NOMO-1 treated with dmso at 0.1 percent for 144 hours (cell line): ENCODE data around the gene TNFAIP8L1.

Experiments used
- DNase-seq: peaks from one replicate; lab custom pipeline; 2025; ENCODE audit not compliant: unreplicated experiment; lab: John Stamatoyannopoulos, UW

Gene TNFAIP8L1

DNA sequence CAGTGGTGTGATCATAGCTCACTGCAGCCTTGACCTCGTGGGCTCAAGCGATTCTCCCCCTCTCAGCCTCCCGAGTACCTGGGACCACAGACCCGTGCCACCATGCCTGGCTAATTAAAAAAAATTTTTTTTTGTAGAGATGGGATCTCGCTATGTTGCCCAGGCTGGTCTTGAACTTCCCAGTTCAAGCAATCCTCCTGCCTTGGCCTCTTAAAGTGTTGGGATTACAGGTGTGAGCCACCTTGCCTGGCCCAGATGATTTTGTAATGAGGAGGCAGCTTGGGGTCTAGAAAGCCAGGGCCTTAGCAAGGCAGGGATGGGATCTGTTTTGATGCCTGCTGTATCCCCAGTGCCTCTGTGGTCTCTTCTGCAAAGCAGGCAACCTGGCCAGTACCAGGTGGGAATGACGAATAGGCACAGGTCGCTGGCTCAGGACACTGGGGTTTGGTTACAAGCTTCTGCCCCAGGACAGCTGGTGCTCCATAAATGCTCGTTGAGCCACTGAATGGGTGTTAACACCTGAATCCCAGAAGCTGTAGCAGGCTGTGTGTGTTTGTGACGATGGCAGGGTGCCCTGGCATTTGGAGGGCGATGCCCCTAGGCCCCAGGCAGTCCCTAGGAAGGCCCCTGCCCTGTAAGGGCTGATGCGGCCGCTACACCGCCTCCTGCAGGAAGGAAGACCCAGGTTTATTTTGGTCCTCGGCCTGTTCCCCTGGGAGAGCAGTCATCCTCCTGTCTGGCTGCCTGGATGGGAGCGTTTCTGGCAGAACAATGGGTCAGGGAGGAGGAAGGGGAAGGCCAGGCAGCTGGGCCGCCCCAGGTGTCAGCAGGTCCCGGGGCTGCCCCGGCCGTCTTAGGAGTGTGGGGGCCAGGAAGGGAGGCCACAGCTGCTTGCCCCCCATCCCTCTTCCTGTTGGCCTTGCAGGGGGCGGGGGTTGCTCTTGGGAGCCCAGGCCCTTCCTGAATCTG lies 8.6 kb downstream of the TNFAIP8L1 start:
- DNase-seq, result no peak

DNA sequence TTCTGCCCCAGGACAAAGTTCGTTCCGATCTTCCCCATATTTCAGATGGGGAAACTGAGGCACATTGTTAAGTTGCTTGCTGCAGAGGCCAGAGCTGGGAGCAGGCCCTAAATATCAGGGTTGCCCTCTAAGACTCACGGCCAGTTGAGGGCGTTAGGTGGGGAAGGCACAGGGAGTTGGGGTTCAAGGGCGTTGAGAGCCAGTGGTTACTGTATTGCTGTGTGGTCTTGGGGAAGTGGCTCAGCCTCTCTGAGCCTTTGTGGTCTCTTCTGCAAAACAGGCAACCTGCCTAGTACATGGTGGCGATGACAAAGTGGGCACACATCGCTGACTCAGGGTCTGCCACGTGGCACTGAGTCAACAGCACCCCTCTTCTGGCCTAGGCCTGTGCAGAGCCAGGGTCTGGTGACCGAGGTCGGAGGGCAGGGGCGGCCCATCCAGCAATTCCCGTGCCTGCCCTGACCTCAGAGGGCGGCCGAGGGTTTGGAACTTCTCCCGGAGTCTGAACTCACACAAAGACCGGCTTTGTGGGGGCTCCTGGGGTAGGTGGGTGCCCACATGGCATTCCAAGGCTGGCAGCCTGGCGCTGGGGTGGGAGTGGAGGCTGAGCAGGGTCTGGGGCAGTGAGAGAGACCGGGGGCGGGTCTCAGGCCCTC lies 10.2 kb downstream of the TNFAIP8L1 start:
- no peak for DNase-seq

DNA sequence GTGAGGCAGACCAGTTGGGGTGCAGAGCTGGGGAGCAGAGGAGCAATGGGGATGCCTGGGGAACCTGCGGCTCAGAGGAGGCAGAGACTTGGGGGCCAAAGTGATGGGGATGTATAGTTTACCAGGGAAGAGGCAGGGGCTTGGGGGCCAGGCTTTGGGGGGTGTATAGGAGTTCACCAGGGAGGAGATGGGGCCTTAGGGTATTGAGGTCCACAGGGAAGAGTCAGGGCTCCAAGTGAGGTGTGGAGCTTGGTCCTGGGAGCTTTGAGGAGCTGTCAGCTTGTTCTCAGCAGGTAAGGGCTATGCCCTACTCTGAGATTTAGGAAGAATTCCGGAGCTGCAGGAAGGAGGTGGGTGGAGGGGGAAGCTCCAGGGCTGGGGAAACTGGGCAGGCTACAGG lies 10.8 kb downstream of the TNFAIP8L1 start:
- no peak for DNase-seq

DNA sequence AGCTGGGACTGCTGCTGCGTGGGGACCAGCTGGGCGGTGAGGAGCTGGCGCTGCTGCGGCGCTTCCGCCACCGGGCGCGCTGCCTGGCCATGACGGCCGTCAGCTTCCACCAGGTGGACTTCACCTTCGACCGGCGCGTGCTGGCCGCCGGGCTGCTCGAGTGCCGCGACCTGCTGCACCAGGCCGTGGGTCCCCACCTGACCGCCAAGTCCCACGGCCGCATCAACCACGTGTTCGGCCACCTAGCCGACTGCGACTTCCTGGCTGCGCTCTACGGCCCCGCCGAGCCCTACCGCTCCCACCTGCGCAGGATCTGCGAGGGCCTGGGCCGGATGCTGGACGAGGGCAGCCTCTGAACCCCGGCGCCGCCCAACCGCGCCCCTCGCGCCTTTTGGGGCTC lies 12.8 kb downstream of the TNFAIP8L1 start:
- no peak for DNase-seq

DNA sequence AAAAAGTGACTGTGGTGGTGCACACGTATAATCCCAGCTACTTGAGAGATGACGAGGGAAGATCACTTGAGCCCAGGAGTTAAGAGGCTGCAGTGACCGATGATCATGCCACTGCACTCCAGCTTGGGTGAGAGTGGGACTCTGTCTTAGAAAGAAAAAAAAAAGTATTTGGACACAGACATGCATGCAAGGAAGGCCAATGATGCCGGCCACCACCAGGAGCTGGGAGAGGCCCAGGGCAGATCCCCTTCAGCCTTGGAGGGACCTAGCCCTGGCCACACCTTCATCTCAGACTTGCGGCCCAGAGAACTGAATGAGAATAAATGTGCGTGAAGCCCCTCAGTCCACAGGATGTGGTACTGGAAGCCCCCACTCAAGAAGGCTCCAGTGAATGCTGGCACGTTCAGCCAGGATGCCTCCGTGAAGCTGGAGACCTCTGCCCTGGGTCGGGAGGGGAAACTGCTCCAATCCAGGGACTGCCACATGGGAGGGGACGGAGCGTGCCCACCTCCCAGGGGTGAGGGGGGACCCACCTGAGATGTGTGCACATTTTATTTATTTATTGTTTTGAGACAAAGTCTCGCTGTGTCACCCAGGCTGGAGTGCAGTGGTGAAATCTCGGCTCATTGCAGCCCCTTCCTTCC lies 14.6 kb downstream of the TNFAIP8L1 start:
- DNase-seq, result no peak

DNA sequence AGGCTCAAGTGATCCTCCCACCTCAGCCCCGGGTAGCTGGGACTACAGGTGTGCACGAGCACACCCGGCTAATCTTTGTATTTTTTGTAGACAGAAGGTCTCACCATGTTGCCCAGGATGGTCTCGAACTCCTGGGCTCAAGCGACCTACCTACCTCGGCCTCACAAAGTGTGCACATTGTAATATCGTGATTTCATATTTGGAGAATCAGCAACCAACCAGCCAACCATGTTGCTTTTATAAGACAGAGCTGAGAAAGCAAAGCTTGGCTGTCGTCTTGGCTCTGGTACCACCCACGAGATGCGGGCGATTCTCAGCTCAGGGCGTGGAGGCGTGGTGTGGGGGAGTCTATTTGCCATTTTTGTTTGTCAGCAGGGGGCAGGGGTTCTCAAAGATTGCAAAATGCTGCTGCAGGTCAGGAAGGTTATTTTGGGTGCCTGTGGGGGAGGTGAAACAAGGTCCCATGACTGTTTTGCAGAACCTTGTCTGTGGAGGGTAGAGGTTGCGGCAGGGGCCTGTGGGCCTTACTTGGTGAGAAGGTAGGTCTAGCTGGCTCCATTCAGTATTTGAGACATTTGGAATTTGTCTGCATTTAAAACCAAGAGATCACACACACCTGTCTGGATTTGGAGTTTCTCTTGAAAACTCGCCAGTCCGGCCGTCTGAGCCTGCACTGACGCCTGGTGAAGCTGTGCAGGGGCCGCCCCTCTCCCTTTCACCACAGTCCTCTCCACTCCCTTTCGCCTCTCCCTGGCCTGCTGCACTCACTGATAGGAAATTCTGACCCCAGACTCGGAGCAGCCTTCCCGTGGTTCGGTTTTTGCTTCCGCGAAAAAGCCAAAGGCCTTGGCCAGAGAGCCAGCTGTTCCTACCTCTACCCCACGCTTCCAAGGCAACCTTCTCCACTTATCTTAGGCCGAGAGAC lies 15.4 kb downstream of the TNFAIP8L1 start:
- DNase-seq, result no peak

DNA sequence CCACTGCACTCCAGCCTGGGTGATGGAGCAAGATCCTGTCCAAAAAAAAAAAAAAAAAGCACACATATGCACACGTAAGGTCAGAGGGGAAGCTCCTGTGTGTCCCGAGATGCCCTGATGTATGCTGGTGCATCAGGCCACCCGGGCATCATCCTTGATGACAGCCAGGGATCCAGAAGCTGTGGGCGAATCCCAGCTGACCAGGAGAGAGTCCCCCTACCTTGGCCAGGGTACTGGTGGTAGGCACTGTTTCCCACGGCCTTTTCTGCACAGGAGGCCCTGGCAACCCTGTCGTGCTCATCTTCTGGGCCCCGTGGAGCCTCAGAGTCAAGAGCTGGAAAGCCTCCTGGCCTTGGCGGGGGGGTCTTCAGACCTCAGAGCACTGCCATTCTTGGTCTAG lies 16.8 kb downstream of the TNFAIP8L1 start:
- DNase-seq, result no peak

DNA sequence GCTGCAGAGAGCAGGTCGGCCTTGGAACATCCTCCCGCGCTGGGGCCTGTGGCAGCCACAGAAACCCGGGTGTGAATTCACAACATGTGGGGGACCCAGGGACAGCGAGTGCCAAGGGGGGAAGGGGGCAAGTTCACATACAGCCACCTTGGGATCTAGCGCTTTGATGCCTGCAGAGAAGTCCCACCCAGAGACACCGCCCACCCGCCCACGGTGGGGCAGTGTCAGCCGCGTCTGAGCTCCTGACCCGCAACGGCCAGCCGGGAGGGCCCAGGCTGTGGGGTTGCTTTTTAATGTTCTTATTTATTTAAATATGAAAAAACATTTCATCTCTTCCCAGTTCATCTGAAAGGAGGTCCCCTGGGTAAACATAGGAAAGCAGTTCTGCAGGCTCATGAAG lies 17.9 kb downstream of the TNFAIP8L1 start:
- no peak for DNase-seq

DNA sequence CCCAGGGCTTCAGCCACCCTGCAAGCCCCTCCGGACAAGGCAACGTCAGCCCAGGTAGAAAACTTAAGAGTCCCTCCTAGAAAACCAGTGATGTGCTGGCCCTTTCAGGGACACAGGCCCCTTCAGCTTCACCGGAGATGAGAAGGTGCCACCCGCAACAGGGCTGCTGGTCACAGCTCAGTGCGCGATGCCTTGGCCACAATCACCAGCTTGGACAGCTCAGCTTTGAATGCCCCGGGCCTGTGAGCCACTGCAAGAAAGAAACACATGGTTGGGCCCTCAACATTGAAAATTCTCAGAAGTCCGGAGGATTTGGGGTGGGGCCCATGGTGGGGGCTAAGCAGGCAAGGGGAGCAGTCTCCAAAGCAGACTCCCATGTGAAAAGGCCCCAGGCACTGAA lies 18.5 kb downstream of the TNFAIP8L1 start:
- no peak for DNase-seq

DNA sequence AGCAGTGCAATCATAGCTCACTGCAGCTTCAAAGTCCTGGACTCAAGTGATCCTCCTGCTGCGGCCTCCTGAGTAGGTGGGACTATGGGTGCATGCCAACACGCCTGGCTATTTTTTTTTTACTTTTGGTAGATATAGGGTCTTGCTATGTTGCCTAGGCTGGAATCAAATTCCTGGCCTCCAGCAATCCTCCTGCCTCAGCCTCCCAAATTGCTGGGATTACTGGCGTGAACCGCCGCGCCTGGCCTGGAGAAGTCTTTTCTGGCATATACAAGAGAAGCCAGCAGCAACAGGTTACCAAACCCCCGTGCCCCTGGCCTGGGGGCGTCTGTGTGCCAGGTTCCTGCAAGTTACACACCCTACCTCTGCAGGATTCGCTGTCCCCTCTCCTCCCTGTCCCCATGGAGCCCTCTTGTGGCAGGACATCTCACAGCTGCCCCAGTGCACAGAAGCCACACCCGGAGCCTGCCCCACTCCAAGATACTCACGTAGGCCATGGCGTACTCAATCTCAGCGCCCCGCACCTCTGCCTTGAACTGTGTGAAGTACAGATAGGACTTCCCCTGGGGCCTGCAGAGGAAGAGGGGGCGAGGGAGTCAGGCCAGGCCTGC lies 21.0 kb downstream of the TNFAIP8L1 start:
- DNase-seq, result no peak

DNA sequence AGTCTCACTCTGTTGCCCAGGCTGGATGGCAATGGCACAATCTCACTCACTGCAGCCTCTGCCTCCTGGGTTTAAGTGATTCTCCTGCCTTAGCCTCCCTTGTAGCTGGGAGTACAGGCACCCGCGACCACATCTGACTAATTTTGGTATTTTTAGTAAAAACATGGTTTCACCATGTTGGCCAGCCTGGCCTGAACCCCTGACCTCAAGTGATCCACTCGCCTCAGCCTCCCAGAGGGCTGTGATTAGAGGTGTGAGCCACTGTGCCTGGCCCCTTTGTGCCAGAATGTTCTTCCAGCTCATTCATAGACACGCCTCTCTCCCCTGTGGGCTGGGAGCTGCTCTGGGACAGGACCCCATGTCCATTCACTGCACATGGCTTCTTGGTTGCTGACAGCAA lies 21.7 kb downstream of the TNFAIP8L1 start:
- DNase-seq, result no peak

DNA sequence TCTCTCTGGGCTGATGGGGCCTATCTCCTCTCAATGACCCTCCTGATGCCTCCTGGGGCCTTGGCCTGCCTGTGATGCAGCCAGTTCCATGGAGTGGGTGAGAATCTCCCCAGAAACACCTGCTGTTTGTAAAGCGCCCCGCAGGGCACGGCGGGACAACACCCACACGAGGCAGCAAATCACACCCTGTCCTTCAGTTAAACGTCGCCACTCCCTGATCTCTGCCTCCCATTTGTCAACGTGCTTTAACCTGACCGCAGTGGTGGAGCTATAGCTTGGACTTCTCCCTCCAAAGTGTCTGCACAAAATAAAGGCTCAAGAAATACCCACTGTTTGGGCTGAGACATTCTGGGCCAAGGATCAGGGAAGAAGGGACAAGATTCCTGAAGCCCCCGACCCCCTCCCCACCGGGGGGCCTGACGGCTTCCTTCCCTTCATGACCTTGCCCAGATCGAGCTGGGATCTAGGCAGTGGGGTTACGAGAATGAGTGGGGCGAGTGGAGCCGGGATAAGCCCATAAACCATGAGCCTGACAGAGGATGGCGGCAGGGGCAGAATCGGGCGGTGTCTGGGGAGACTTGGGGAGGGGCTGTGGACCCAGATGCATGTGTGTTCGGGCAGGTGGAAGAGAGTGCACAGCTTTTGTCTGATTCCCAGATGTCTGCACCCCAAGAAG lies 22.8 kb downstream of the TNFAIP8L1 start:
- DNase-seq, result no peak

DNA sequence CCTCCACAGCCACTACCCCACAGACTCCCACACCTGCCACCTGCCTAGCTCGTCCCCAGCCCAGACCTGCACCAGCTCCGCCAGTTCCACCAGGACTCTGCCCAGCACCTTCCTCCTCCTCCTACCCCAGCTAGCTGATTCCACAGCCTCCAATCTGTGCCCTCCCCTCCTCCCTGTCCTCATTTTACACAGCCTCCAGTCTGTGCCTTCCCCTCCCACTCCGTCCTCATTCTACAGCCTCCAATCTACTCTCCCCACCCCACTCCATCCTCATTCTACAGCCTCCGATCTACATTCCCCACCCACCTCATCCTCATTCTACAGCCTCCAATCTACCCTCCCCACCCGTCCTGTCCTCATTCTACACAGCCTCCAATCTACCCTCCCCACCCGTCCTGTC lies 23.5 kb downstream of the TNFAIP8L1 start:
- no peak for DNase-seq

DNA sequence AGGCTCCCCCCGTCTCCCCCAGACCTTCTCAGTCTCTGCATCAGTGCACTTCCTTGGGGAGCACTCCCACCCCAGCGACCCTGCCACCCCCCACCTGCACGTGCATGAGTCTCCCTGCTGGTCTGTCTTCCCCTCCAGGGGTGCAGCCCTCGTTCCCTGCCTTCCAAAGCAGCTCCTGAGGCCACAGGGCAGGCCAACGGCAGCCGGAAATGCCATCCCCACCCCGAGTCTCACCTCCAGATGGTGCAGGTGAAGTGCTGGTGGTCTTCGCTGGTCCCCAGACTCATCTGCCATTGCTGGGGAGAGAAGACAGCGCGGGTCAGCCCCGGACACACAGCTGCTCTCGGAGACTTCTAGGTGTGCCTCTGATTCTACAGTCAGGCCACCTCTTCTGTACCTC lies 25.3 kb downstream of the TNFAIP8L1 start:
- DNase-seq, result no peak

DNA sequence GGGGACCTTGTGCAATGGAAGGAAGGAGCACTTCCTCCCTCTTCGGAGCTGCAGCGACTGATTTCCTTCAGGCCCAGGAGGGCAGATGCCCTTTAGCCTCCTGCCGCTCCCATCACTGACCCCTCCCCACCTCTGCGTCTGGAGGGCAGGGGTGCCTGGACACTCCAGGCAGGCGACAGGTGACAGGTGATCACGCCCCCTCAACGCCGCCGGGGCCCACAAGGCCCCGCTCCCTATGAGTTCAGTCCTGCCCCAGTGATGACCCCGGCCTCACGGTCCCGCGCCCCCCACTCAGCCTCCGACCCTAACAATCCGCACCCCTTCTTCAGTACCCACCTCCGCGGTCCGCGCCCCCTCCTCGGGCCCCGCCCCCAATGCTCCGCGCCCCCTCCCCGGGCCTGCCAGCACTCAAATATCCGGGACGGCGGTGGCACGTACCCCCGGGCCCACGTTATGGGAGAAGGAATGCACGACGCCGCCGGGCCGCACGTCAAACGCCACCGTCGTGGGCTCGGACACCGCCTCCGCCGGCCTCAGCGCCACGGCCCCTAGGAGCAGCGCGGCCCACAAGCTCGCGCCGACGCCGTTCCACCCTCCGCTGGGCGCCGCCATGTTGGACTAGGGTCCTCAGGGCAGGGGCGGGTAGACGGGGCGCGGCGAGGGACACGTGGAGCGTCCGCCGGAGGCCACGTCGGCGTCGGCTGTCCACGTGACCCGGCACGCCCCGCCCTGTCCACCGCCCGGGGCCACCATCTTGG lies 30.6 kb downstream of the TNFAIP8L1 start, which contains the start of gene MYDGF:
TSS of gene MYDGF (minus strand) at position 620 of the 758 bp plus-strand sequence. CDS start at position 612, 8 bp downstream.
- DNase-seq, result peak; percentile 64

DNA sequence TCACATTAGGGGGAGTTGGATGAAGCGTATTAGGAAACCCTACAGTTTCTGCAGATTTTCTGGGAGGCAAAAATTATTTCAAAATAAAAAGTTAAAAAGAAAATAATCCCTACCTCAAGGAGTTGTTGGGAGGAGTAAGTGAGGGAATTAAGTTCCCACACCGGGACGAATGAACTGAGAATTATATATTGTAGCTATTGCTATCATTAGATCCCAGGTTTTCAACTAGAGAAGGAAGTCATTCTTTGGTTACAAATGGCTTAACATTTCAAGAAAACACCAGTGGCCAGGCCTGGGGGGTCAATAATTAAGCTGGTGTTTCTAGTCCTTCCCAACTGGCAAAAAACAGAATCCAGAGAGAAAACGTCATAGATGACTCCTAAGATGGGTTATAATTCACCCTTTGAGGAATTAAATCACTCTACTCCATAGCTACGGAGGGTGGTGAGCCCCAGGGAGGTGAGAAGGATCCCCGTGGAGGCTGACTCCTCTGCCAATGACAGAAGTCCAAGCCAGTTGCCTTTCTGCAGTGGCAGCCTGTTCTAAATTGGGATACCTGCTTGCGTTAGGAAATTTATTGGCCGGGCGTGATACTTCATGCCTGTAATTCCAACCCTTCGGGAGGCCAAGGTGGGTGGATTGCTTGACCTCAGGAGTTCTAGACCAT lies 32.0 kb downstream of the TNFAIP8L1 start:
- DNase-seq, result no peak

DNA sequence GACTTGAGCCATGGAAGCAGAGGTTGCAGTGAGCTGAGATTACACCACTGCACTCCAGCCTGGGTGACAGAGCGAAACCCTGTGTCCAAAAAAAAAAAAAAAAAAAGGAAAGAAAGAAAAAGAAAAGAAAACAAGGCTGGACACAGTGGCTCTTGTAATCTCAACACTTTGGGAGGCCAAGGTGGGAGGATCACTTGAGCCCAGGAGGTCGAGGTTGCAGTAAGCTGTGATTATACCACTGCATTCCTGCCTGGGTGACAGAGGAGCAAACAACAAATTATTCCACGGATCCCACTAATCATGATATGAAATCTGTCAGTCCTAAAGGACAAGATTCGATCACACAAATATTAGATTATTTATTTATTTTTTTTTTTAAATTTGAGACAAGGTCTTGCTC lies 33.9 kb downstream of the TNFAIP8L1 start:
- DNase-seq, result no peak

DNA sequence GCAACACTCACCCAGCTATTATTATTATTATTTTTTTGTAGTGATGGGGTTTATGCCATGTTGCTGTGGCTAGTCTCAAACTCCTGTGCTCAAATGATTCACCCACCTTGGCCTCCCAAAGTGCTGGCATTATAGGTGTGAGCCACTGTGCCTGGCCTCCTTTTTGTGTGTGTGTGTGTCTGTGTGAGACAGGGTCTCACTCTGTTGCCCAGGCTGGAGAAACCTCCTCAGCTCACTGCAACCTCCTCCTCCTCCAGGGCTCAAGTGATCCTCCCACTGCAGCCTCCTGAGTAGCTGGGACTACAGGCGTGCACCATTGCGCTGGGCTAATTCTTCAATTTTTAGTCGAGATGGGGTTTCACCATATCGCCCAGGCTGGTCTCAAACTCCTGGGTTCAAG lies 34.4 kb downstream of the TNFAIP8L1 start:
- no peak for DNase-seq
